ENCODE data around the gene FOXN3. TPM values are rescaled to one million over a fixed set of nuclear protein-coding genes. Genes with fewer than 3 reads are reported as not detected.

The FOXN3 gene
- total RNA-seq, 1 donor from 2014 or later, result 87.6 TPM

DNA sequence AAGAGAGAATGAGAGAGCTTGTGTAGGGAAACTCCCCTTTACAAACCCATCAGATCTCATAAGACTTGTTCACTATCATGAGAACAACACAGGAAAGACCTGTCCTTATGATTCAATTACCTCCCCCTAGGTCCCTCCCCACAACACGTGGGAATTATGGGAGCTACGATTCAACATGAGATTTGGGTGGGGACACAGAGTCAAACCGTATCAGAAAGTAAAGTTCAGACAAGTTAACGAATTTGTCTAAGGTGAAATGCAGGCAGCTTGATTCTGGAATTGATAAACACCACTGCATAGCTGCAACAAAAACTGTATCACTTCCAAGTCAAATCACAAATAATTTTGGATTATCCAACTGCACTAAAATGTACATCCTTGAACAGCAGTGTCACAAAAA is 47.4 kb downstream of the FOXN3 start:
- no peak for DNase-seq (ENCODE audit: low spot score)
- intact Hi-C loops (cut with DNase I), result loop anchor here (5.0 kb wide), 1 partner anchor 48 kb away; the partner anchor contains the start of gene FOXN3

- no peak for DNase-seq (ENCODE audit: low spot score)
- intact Hi-C loops (cut with DNase I), result loop anchor here (5.0 kb wide), 1 partner anchor 49 kb away; the partner anchor contains the start of gene FOXN3
These were observed 48.2 kb downstream of the FOXN3 start for GRCh38 chr14:89368490-89369477.

DNA sequence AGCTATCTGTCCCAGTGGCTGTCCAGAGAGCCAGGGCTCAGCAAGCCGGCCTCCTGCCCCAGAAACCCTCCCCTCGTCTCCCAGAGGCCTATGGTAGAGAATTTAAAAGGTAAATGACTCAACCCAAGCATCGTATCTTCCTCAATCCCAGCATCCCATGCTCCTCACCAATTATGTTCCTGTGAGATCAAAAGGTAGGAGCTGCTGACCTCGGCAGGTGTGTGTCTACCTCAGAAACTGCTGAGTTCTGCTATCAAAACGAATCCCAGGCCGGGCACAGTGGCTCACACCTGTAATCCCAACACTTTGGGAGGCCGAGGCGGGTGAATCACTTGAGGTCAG is 49.3 kb downstream of the FOXN3 start:
- no peak for DNase-seq (ENCODE audit: low spot score)
- intact Hi-C loops (cut with DNase I), result loop anchor here (5.0 kb wide), 1 partner anchor 50 kb away; the partner anchor contains the start of gene FOXN3

DNA sequence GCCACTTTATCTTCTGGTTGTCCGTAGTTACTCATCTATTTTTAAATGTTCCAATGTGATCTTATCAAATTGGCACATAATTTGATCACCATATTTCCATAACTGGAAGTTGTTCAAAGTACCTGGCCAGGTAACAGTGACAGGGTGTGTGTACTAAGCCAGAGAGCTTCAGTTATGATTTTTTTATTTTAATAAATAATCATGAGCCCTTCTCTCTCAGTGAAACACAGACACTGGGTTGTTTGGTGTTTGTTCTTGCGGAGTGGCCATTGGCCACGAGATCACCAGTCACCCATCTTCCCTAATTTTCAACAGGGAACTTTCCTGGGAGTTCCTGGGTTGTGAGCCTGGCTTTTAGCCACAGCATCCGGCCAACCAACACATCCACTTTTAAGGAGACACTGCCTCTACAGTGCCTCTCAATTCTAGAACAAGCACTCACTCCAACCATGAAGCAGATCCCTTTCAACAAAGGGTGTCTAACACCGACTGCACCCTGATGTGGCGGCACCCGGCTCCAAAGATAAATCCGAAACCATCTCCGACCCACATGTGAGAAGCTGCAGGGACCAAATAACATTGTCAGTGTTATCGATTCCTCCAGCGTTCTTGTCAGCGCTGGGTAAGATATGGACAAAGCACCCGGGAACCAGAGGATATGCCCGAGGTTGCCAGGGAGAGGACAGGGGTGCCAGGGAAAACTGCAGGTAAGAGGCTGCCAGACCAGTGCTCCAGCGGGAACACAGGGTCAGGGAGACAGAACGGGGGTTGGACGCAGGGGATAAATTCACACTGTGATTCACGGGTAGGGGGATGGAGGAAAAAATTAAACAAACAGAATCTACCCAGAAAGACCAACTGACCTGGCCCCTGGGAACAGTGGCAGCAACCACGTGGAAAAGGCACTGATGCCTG is 49.9 kb downstream of the FOXN3 start:
- DNase-seq (ENCODE audit: low spot score), result no peak
- intact Hi-C loops (cut with DNase I), result loop anchor here (5.0 kb wide), 1 partner anchor 50 kb away; the partner anchor contains the start of gene FOXN3

DNA sequence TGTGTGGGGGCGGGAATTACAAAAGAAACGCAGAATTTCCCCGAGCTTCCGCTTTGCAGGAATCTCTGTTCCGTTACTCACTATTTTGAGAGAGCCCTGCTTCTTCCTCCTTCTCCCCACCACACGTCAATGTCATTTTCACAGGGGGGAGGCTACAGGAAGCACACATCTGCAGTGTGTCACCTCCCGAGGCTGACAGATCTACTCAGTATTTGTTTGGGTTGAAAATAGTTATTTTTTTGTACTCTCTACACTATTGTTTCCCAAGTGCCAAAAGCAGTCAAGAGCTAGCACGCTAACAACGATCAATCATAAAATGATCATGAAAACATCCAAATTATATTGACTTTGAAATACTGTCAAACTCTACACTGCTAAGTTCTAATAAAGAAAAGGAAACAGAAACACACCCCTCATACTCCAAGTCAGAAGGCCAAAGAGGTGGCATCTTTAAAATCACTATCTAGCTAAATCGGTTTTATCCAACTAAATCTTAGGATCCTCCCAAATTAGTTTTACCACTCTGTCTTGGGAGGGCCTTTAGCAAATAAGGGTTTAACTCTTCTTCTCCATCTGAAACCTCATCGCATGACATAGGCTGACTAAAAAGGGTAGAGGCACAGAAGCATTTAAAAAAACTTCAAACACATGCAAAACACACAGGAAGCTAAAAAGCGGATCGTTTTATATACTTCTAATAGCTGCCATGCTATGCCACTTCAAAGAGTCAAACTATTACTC is 51.8 kb downstream of the FOXN3 start:
- DNase-seq (ENCODE audit: low spot score), result no peak
- intact Hi-C loops (cut with DNase I), result loop anchor here (5.0 kb wide), 1 partner anchor 52 kb away; the partner anchor contains the start of gene FOXN3

DNA sequence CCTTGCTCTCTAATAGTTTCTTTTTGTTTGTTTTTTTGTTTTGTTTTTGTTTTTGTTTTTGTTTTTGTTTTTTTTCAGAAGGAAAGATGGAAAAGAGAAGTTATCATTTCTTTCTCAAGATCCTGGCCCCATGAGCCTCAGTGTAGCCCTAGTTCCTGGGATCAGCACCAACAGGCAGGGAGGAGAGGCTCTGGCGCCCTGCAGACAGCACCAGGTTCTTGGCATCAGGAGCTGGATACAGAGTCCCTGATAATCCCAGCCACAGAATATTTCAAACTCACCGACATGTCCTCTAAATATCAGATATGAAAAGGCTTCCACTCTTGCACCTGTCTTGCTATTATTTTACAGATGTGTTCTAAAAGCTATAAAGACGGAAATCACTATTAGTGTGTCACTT is 52.7 kb downstream of the FOXN3 start:
- DNase-seq (ENCODE audit: low spot score), result no peak
- intact Hi-C loops (cut with DNase I), result no loop called here

- intact Hi-C loops (cut with DNase I), result no loop called here
- DNase-seq (ENCODE audit: low spot score), result no peak
These were observed 56.8 kb downstream of the FOXN3 start for GRCh38 chr14:89360277-89360676.

- intact Hi-C loops (cut with DNase I), result no loop called here
- DNase-seq (ENCODE audit: low spot score), result no peak
These were observed 57.4 kb downstream of the FOXN3 start for GRCh38 chr14:89359477-89360222.

- no peak for DNase-seq (ENCODE audit: low spot score)
These were observed 59.3 kb downstream of the FOXN3 start for GRCh38 chr14:89357655-89358297.

GRCh38 chr14:89356927-89357326 is 60.1 kb downstream of the FOXN3 start:
- DNase-seq (ENCODE audit: low spot score), result no peak
- intact Hi-C loops (cut with DNase I), result no loop called here

More at GRCh38 chr14:89357655-89358297, 59.3 kb downstream of the FOXN3 start:
- intact Hi-C loops (cut with DNase I), result no loop called here

GRCh38 chr14:89356496-89356895 is 60.5 kb downstream of the FOXN3 start:
- DNase-seq (ENCODE audit: low spot score), result no peak
- intact Hi-C loops (cut with DNase I), result no loop called here

GRCh38 chr14:89353766-89354113 is 63.3 kb downstream of the FOXN3 start:
- DNase-seq (ENCODE audit: low spot score), result no peak
- intact Hi-C loops (cut with DNase I), result no loop called here

GRCh38 chr14:89352976-89353765 is 63.9 kb downstream of the FOXN3 start:
- intact Hi-C loops (cut with DNase I), result no loop called here
- no peak for DNase-seq (ENCODE audit: low spot score)

DNA sequence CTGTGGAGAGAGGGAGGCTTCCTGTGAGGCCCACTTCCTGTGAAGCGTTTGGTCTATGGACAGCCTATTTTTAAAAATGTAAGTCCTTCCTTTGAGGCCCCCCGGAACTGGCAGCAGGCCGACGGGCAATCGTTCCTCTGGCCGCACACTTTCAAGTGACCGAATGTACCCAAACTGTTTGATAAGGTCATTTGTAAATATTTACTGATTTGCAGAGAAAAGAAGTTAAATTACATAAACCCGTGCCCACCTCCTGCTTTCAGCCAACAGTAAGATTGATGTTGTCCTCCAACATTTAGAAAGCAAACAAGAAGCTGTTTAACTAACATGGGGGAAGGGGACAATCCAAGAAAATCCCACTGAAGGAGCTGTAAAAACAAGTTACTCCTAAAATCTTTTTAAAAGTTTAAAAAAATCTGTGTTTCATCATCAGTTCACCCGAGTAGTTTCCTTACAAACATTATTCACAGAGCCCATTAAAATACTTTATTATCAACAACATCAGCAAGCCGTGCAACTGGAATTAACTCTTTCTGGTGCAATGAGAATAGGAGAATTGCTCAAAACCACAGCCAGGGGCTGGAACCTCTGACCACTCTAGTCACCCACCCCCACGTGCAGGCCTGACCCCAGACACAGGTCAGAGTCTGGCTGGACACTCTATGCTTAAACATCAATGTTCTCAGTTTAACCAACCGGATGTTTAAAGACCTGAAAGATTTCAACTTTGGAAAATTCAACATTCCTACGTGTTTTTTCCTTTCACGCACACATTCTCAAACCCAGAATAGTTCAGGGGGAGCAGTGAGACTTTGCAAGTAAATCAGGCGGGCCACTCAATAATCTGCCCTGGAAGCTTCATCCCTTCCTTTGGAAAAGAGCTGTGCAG is 65.3 kb downstream of the FOXN3 start:
- intact Hi-C loops (cut with DNase I), result no loop called here
- no peak for DNase-seq (ENCODE audit: low spot score)

- DNase-seq (ENCODE audit: low spot score), result no peak
- intact Hi-C loops (cut with DNase I), result no loop called here
These were observed 65.9 kb downstream of the FOXN3 start for GRCh38 chr14:89351221-89351515.

- intact Hi-C loops (cut with DNase I), result no loop called here
- no peak for DNase-seq (ENCODE audit: low spot score)
These were observed 66.9 kb downstream of the FOXN3 start for GRCh38 chr14:89350152-89350551.
